ENCODE data around the gene SPNS2. TPM values are rescaled to one million over a fixed set of nuclear protein-coding genes. Genes with fewer than 3 reads are reported as not detected.
A peak's percentile ranks its signal among the peaks of the same experiment; 100 is the strongest.

Gene SPNS2
- total RNA-seq, 1 experiment from 2014 or later, result 0.08 TPM

DNA sequence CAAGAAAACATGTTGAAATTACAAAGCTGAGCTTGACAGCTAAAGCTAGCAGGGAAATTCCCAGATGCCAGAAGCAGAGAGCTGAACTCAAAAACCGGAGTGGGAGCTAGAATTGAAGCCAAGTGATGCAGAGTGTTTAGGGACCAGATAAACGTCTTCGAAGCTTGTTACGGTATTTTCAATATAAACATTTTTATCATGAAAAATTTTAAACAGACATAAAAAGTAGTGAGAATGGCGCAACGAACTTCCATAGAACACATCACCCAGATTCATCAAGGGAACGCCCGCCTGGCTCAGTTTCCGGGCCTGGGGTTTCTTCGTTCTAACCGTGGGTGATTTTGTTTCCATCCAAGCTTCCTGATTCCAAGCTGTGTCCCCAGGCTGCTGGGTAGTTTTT is 18.1 kb downstream of the SPNS2 start:
- Histone ChIP-seq H3K4me1 (no peaks in the 10 kb centered on the region; the same call in 1 of the 2 replicates), H3K36me3 (no peaks in the 10 kb centered on the region), H3K4me3 (no peak overlapping the region), H3K27me3 (no peaks in the 10 kb centered on the region), H3K27ac (no peak overlapping the region), H3K9me3 (replicated peaks) (no peaks in the 10 kb centered on the region)
- DNase-seq, result no peak

DNA sequence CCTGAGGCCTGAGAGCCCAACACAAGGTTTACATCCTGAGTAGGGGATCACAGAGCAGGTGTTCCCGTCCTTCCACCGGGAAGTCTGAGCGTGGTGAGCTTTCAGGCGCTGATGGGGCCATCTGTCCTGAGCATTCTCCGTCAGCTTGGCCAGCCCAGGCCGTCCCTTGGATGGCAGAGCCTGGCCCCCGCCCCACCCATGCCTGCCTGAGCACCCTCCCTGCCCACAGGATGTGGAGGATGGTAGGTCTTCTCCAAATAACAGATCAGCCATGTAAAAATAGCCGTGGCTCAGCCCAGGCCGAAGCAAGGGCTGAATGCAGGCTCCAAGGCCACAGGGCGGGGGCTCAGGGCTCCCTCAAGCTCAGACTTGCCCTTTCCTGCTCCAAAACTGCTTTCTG is 20.2 kb downstream of the SPNS2 start:
- DNase-seq, result peak; percentile 33 to 54
- Histone ChIP-seq H3K4me3 (no peak overlapping the region), H3K36me3 (no peaks in the 10 kb centered on the region), H3K4me1 (no peaks in the 10 kb centered on the region; the same call in 1 of the 2 replicates), H3K27me3 (no peaks in the 10 kb centered on the region), H3K27ac (no peak overlapping the region), H3K9me3 (replicated peaks) (no peaks in the 10 kb centered on the region)

DNA sequence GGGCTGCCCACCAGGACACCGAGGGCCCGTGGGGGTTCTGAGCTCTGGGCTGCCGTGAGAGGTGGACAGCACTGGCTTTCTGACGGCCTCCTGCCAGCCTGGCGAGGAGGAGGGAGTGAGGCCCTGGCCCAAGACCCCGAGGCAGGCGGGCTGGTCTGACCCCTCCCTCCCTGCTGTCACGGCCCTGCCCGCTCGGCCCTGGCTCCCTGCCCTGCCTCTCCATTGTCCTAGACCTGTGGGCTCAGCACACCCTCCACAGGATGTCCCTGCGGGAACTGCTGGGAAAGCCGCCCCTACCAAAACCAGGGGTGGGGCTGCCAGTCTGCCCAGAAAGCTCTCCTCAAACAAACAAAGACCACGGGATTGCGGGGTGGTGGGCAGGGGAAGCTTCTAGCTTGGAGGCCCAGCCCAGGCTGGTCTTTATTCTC is 20.7 kb downstream of the SPNS2 start:
- Histone ChIP-seq H3K4me1 (no peaks in the 10 kb centered on the region; the same call in 1 of the 2 replicates), H3K9me3 (replicated peaks) (no peaks in the 10 kb centered on the region), H3K27me3 (no peaks in the 10 kb centered on the region), H3K27ac (no peak overlapping the region), H3K4me3 (no peak overlapping the region), H3K36me3 (no peaks in the 10 kb centered on the region)
- no peak for DNase-seq

DNA sequence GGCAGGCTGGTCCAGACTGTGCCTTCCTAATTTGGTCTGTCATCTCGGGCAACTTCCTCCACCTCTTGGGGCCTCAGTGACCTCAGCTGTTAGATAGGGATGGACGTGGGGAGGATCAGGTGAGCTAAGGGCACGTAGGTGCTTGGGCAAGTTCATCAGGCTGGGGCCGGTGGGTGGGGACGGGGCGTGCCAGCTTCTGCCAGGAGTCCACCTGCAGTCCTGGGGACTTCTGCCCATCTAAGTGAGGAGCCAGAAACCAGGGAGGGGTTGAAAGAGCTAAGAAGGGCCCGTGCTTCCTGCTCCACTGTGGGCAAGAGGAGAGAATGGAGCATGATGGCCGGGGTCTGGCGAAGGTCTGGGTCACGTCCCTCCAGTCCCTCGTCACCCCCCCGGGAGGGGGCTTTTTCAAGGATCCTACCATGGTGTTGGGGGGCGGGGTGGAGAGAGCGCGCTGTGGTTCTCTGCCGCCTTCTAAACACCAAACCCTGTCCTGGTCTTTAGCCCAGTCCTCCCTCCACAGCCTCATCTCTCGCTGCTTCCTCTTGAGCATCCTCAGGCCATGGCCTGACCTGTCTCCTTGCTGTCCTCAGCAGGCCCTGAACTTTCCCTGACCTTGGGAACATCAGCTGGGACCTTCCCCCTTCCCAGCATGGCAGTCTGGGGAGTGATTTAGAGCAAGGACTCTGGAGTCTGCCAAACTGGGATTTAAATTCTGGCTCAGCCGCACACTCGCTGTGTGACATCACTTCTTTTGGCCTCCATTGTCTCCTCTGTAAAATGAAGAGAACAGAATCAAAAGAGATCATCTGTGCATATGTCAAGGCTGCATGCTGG is 21.6 kb downstream of the SPNS2 start:
- Histone ChIP-seq H3K4me1 (no peaks in the 10 kb centered on the region; the same call in 1 of the 2 replicates), H3K4me3 (no peak overlapping the region), H3K9me3 (replicated peaks) (no peaks in the 10 kb centered on the region), H3K27me3 (no peaks in the 10 kb centered on the region), H3K36me3 (no peaks in the 10 kb centered on the region), H3K27ac (no peak overlapping the region)
- no peak for DNase-seq

DNA sequence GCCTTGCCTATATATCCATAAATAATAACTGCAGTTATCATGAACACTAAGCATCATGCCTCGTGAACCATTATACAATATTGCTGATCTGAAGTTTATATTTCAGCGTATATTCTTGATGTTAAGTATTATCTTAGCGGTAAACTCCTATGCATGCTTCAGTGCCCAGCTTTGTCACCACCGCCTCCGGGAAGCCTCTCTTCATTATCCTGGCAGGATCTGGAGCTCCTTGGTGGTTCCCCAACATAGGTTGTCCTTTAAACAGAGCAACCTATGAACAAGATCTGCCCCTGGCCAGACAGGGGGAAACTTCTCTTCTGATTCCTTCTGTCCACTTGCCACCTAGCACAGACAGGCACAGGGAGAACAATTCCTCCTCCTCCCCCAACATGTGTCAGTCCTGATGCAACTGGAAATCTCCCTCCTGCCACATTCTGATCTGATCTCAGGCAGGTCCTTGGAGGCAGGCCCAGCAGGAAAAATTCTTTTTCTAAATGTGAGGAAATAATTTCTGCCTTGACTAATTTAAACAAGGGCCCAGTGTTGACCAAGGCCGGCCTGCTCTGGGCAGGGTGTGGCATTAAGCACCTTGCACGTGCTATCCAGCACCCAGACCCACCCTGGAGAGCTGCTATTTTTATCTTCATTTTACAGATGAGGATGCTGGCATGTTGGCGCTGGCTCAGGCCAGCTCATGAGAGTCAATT is 22.4 kb downstream of the SPNS2 start:
- no peaks in the 10 kb centered on the region; the same call in 1 of the 2 replicates for H3K4me1 ChIP-seq
- H3K36me3 ChIP-seq, result no peaks in the 10 kb centered on the region
- H3K27me3 ChIP-seq, result no peaks in the 10 kb centered on the region
- no peak overlapping the region for H3K27ac ChIP-seq
- no peaks in the 10 kb centered on the region for H3K9me3 ChIP-seq (replicated peaks)
- H3K4me3 ChIP-seq, result no peak overlapping the region
- no peak for DNase-seq

DNA sequence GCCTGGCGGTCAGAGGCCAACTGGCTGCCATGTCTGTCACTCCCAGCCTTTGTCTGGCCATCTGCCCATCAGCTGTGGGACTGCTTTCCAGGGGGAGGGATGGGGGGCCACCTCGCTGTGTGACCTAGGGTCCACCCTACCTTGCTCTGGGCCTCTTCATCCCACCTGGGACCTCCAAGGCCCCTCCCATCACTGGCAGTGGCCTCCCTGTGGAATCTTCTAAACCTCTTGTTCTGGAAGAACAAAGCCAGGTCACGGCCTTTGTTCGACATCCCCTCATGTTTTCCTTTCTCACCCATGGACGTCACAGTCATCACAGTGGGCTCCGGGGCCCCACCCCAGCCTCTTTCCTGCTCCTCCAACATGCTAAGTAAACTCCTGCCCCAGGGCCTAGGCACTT is 24.0 kb downstream of the SPNS2 start:
- no peak for DNase-seq
- no peaks in the 10 kb centered on the region for H3K36me3 ChIP-seq
- no peaks in the 10 kb centered on the region; the same call in 1 of the 2 replicates for H3K4me1 ChIP-seq
- H3K27me3 ChIP-seq, result no peaks in the 10 kb centered on the region
- H3K9me3 ChIP-seq (replicated peaks), result no peaks in the 10 kb centered on the region
- no peak overlapping the region for H3K27ac ChIP-seq
- no peak overlapping the region for H3K4me3 ChIP-seq

DNA sequence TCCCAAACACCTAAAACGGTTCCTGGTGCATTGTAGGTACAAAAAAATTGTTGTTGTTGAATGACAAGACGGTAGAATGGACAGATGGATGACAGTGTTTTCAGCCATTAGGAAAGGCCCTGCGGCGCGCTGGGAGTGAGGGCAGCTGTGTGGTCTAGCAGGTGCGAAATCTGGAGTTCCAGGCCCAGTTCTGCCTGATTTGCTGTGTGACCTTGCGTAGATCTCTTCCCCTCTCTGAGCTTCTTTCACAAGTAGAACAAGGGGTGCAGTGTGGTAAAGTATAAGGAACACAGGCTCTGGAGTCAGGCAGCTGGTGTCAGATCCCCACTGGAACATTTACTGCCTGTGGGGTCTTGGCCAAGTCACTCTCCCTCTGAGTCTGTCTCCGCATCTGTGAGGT is 25.3 kb downstream of the SPNS2 start:
- Histone ChIP-seq H3K27ac (no peak overlapping the region), H3K9me3 (replicated peaks) (no peaks in the 10 kb centered on the region), H3K4me3 (no peak overlapping the region), H3K4me1 (no peaks in the 10 kb centered on the region; the same call in 1 of the 2 replicates), H3K27me3 (no peaks in the 10 kb centered on the region), H3K36me3 (no peaks in the 10 kb centered on the region)
- DNase-seq, result no peak

DNA sequence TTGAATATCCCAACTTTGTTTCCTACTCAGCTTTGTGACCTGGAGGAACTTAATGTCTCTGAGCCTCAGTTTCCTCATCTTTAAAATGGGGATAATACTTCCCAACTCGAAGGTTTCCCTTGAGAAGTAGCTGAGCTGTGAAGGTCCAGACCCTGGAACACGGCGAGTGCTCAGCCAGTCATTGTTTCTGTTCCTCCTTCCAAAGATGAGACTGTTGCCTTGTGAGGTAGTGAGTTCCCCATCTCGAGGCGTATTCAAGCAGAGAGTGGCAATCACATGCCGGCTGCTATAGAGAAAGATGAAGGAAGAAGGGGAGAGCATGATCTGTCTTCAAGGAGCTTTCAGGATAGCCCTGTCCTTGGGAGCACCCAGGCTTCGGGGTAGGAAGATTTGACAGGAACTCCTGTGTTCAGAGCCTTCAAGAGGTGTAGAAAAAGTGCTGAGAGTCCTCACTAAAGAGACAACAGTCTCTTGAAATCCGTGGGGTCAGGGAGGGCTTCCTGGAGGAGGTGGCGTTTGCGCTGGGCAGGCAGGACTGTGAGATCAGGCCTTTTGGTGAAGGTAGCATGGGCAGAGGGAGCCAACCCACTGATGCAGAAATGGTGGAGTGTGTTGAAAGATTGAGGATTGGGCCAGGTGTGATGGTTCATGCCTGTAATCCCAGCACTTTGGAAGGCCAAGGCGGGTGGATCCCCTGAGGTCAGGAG is 27.2 kb downstream of the SPNS2 start:
- Histone ChIP-seq H3K4me1 (no peaks in the 10 kb centered on the region), H3K4me3 (no peak overlapping the region), H3K27ac (no peak overlapping the region), H3K27me3 (no peaks in the 10 kb centered on the region), H3K9me3 (replicated peaks) (no peaks in the 10 kb centered on the region), H3K36me3 (no peaks in the 10 kb centered on the region)
- no peak for DNase-seq

DNA sequence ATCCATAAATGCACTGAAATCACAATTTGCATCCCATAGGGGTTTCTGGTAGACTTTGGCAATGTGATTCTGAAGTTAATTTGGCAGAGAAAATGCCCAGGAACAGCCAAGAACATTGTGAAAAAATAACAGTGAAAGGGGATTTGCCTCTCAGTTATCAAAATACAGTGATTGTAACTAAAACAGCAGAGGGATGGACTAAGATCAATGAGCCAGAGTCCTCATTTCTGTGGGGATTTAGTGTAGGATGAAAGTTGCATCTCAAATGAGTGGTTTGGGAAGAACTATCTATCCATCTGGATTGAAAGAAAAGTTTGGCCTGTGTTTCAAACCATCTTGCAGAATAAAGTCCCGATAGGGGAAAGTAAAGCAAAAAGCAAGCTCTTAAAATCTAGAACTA is 28.5 kb downstream of the SPNS2 start:
- no peaks in the 10 kb centered on the region for H3K36me3 ChIP-seq
- H3K4me1 ChIP-seq, result no peaks in the 10 kb centered on the region
- H3K27ac ChIP-seq, result no peak overlapping the region
- no peaks in the 10 kb centered on the region for H3K27me3 ChIP-seq
- no peak overlapping the region for H3K4me3 ChIP-seq
- no peaks in the 10 kb centered on the region for H3K9me3 ChIP-seq (replicated peaks)
- DNase-seq, result no peak

DNA sequence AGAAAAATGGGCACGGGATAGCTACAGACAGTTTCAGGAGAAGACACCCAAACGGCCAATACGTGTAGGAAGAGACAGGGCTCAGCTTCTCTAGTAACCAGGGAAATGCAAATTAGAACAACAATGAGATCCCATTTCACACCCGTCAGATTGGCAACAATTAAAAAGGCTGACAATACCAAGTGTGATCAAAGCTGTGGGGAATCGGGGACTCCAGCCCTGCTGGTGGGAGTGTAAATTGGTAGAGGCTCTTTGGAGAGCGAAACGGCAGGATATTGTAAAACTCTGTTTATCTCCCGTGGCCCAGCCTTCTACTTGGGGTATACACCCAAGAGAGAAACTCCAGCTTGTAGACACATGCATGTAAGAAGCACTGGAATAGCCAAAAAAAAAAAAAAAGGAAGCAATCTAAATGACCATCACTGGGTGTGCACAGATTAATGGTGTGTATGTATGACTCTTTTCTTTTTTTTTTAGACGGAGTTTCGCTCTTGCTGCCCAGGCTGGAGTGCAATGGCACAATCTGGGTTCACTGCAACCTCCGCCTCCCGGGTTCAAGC is 29.0 kb downstream of the SPNS2 start:
- Histone ChIP-seq H3K36me3 (no peaks in the 10 kb centered on the region), H3K4me1 (no peaks in the 10 kb centered on the region), H3K27me3 (no peaks in the 10 kb centered on the region), H3K27ac (no peak overlapping the region), H3K4me3 (no peak overlapping the region), H3K9me3 (replicated peaks) (no peaks in the 10 kb centered on the region)
- no peak for DNase-seq

DNA sequence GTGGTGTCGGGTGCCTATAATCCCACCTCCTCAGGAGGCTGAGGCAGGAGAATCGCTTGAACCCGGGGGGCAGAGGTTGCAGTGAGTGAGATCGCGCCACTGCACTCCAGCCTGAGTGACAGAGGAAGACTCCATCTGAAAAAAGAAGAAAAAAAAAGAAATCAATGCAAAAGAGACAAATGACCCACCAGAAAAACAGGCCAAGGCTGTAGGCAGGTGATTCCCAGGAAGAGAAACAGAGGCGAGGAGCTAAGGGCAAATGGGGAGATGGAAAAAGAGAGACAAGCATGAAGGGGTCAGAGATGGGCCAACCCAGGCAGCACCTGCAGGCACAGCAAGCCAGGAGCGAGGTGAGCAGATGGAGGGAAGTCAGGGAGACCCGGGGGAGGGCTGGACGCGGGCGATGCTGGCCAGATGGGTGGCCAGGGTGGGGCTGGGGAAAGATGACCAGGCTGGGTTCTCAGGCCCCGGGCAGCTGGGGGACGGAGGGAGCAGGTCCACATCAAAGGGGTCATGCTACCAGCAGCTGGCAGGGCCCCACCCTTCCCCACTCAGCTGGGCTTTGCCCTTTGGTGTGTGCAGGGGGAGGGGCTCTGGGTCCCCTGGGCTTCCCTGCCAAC is 31.0 kb downstream of the SPNS2 start:
- Histone ChIP-seq H3K36me3 (no peaks in the 10 kb centered on the region), H3K9me3 (replicated peaks) (no peaks in the 10 kb centered on the region), H3K27ac (no peak overlapping the region), H3K4me3 (no peak overlapping the region), H3K27me3 (no peaks in the 10 kb centered on the region), H3K4me1 (no peaks in the 10 kb centered on the region)
- no peak for DNase-seq

DNA sequence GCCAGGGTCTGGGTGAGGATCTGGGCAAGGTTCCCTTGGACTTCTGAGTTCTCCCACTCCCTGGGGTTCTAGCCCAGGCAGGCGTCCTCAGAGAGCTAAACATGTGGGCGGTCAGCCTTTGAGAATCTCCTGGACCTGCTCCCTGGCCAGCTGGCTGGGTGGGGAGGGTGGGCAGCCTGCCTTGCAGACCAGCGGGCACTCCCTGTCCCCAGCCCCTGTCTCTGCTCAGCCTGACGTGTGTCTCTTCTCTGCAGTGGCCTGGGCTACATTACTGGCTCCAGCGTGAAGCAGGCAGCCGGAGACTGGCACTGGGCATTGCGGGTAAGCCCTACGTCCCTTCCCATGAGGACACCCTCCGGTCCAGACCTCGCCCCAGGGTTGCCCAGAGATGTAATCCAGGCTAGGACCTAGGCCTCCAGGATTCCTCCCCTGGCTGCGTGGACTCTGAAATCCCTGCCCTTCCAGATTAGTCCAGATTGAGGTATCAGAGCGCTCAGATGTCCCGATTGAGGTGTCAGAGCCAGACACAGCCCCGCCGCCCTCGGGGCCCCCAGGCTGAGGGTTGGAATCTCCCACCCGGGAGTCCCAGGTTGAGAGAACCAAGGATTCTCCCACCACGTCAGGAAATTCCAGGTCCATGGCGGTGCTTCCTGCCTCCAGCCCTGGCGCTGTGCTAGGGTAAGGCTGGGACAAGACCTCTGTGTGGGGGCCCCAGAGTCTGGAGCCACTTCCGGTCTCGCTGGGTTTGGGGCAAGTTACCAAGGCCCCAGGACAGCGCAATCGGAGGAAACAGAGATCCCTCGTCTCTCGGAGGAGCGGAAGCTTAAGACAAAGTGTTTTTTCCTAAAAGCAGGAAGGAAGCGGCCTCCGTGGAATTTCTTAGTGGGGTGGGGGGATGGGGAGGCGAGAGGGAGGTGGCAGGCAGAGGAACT is 32.4 kb downstream of the SPNS2 start:
- H3K4me1 ChIP-seq, result no peaks in the 10 kb centered on the region
- H3K27me3 ChIP-seq, result no peaks in the 10 kb centered on the region
- H3K4me3 ChIP-seq, result no peak overlapping the region
- no peak overlapping the region for H3K27ac ChIP-seq
- no peaks in the 10 kb centered on the region for H3K36me3 ChIP-seq
- no peak for DNase-seq
- H3K9me3 ChIP-seq (replicated peaks), result no peaks in the 10 kb centered on the region

DNA sequence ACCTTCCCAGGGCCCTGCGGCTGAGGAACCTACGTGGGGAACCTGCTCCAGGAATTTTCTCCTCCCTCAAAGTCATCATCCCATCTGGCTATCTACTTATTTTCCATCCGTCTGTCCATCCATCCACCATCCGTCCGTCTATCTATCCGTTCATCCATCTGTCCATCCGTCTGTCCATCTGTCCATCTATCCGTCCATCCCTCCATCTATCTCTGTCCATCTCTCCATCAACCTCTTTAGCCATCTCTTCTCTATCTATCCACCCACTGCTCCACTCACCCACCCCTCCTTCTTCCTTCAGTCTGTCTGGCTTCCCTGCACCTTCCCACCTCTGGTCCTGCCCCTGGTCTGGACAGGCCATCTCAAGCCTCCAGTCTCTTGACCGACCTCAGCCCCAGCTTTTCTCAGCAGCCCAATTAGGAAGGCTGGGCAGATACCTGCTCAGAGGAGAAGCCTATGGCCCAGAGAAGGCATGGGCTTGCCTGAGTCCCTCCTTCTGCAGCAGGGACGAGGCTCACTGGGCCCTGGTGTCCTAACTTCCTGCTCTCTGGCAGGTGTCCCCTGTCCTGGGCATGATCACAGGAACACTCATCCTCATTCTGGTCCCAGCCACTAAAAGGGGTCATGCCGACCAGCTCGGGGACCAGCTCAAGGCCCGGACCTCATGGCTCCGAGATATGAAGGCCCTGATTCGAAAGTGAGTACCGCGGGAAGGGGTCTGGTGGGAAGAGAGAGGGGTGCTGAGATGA is 33.5 kb downstream of the SPNS2 start:
- no peaks in the 10 kb centered on the region for H3K9me3 ChIP-seq (replicated peaks)
- no peak overlapping the region for H3K27ac ChIP-seq
- no peak overlapping the region for H3K4me3 ChIP-seq
- no peaks in the 10 kb centered on the region for H3K4me1 ChIP-seq
- no peaks in the 10 kb centered on the region for H3K27me3 ChIP-seq
- H3K36me3 ChIP-seq, result no peaks in the 10 kb centered on the region
- no peak for DNase-seq
